Adipose tissue (tissue), 3 donors: ENCODE measurements around the gene ARHGAP25. TPM values are rescaled to one million over a fixed set of nuclear protein-coding genes. Genes with fewer than 3 reads are reported as not detected.
A peak's percentile ranks its signal among the peaks of the same experiment; 100 is the strongest.

Source experiments
- H3K27ac ChIP-seq: one replicate; pipeline ENCODE4 v1.5.1; 2013; ENCODE audit warnings: low read depth, low read length
- WGBS, 3 donors: extraction: QIAGEN DNeasy Blood & Tissue Kit; methylation state at CpG; one replicate each; pipeline ENCODE4 v1.1.7; 2013; 5-methylcytosine and 5-hydroxymethylcytosine counted together
- polyA plus RNA-seq, 3 donors: library from polyadenylated mRNA; stranded (reverse); fragments of 200-250 nt; gene quantifications; one replicate each; pipeline ENCODE4 v1.2.3, GENCODE V29; 2013
- donor health status: healthy with polysubstance abuse.
- donor health status: Bipolar disorder and iron deficiency.
- donor health status: healthy.

ARHGAP25 gene
- polyA plus RNA-seq, 3 donors: 1.4 to 13.4 (median 7.2) TPM

DNA sequence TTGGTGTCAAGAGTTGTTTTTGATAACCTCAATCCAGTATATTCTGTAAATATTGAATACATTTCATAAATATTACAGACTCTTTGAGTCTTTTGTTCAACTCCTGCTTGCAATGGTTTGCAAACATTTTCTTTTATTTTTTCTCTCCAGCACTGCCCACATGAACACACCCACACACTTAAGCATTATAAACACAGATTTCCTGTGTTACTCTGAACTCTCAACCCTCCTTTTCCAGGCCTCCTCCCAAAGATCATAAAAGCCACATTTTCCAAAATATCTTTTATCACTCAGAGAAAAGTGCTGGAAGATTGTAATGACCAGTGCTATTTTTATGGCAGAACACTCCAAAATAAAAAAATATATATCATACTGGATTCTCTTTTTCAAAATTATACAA lies 20.5 kb downstream of the ARHGAP25 start:
- no peak overlapping the region for H3K27ac ChIP-seq

DNA sequence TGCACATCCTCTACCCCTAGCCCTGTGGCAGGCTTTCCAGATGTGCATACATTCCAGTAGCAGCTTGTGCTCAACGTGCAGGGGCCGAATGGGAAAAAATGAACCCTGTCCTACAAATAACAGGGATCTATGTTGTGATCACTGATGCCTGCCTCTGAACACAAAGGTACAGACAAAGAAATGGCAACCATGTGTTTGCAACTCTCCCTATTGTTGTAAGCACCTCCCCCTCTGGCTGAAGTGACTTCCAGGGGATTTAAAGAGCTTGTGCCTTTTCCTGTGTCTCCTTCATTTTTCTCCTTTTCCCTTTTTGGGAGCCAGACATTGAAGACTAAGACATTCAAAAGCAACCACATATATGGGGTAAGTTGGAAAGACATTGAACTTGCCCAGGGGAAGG lies 21.6 kb downstream of the ARHGAP25 start:
- H3K27ac ChIP-seq: no peak overlapping the region
- 71 to 84% (median 80%) methylated on average over 2 of the region's 2 CpGs for WGBS, 3 donors

DNA sequence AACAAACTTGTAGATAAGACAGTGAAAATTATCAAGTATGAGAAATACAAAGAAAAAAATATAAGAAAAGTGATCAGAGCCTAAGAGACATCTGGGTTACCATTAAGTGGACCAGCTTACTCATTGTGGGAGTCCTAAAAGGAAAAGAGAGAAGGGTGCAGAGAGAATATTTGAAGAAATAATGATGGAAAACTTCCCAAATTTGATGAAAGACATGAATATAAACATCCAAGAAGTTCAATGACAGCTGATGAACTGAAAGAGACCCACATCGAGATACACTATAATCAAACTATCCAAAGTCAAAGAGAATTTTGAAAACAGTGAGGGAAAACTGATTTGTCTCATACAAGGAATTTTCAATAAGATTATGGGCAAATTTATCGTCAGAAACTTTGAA lies 22.5 kb downstream of the ARHGAP25 start:
- 72 to 100% (median 95%) methylated on average over 2 of the region's 2 CpGs for WGBS, 3 donors
- no peak overlapping the region for H3K27ac ChIP-seq

DNA sequence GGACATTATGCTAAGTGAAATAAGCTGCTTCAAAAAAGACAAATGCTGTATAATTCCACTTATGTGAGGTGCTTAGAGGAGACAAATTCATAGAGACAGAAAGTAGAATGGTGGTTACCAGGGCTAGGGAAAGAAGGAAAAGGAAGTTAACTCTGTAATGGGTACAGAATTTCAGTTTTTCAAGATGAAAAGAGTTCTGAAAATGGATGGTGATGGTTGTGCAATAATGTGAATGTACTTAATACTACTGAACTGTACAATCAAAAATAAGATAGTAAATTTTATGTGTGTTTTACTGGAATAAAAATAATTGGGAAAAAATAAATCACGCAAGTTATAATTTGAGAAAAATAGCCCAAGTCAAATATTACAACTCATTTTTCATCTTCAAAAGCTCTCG lies 27.5 kb downstream of the ARHGAP25 start:
- 76 to 80% (median 78%) methylated on average over 2 of the region's 2 CpGs for WGBS, 3 donors
- no peak overlapping the region for H3K27ac ChIP-seq

DNA sequence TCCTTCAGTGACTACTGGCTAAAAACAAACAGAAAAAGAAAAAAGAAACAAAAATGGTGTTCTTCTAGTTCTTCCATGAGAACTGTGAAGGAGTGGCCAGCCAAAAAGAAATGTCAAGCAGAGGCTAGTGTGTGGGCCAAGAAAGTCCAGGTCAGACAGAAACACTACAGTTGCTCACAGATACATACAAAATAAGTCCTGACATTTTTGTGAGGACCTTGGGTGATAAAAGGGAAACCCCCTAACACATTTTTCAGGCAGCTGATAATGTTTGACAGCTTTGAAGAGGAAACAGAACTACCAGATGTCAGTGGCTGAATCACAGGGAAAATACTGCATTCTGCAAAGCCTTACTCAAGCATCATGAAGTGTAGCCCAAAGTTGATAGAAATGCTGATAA lies 28.1 kb downstream of the ARHGAP25 start:
- no peak overlapping the region for H3K27ac ChIP-seq

DNA sequence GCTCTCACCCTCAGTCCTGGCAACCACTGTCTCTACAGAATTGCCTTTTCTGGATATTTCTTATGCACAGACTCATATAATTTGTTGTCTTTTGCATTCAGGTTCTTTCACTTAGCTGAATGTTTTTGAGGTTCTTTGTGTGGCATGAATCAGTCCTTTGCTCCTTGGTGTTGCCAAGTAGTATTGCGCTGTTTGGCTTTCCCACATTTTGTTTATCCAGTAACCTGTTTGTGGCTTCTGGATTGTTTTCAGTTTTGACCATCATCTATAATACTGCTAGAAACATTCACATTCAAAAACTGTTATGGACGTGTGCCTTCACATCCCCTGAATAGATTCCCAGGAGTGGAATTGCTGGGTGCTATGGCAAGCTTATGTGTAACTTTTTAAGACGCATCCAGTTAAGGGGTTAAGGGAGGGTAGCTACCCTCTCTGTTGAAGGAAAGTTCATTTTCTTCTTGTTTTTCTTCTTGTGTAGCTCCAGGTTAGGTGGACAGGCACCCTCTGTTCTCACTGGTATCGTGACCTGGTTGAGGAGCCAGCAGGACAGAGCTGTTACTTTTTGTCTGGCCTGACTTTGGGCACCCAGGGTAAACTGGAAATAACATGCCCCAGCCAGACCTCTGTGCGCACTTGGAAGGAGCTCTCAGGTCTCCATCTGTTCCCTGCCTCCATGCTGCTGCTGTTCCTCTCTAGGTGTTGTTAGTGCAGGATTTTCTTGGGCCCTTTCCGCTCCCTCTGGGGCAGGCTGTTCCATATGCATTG lies 29.6 kb downstream of the ARHGAP25 start:
- H3K27ac ChIP-seq: no peak overlapping the region
- 76 to 94% (median 90%) methylated on average over 6 of the region's 6 CpGs for WGBS, 3 donors

DNA sequence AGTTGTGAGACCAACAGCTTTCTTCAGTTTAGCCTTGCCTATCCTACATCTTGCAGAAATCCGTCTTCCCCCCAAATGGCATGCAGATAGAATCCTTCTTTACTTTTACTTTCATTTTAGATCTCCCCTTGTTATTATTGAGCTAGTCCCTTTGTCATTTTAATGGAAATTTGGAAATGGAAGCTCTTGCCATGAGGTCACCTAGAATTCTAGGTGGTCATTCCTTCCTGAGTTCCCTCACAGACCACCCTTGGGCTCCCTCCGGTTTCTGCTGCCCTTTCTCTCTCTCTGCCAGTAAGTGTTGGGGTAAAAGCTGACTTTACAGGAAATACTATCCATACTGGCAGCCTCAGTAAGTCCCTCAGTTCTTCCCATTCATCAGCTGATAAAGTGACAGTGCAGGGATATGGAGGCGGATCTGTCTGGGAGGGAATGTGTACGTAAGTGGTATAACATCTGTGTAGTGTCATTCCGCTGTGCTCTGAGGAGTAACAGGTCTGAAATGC lies 30.2 kb downstream of the ARHGAP25 start:
- no peak overlapping the region for H3K27ac ChIP-seq
- WGBS, 3 donors: 65 to 83% (median 66%) methylated on average over 5 of the region's 5 CpGs

DNA sequence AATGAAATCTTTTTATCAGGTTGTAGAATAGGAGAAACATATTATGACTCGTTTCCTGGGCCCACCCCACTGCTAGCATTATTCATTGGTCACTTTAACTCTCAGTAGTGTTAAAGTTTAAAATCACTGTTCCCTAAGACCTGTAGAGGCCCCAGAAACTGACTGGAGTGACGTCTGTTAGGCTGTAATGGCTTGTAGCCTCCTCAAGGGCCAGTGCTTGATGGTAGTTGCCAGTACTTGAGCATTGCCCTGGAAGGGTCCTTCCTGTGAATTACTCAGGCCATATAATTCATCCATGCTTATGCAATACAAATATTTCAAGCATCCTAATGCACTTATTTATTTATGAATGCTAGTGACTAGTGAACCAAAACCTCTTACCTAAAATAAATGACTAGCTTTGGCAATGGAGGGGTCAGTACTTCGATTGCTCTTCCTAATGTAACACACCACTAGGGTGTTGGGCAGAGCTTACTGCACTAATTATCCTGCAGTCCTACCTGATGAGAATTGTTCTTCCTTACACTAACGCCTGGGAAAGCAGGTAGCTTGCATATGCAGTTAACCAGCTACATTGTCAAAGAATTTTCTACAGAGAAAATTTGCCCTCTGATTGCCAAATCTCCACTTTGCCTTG lies 31.2 kb downstream of the ARHGAP25 start:
- WGBS, 3 donors: 41 to 63% (median 54%) methylated on average over 4 of the region's 4 CpGs

DNA sequence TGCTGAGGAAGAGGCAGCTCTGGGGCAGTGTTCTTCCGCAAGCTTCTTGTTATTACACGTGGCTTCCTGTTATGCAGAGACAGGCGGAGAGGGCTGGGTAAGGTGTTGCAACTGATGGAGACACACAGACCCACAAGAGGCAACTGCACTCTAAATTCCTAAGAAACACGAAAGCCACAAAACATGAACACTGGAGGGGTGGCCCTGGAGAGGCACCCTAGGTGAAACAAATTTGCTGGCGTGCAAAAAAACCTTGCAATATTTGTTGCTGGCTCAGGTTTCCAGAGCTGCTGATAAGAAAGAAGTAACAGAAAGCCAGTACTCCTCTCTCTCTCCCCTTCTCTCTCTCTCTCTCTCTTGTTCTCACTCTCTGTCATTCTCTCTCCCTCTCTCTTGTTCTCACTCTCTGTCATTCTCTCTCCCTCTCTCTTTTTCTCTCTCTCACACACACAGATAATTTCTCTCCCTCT lies 31.8 kb downstream of the ARHGAP25 start:
- peak overlapping the region; percentile 33 for H3K27ac ChIP-seq
- 34 to 37% (median 34%) methylated on average over 5 of the region's 5 CpGs for WGBS, 3 donors

More for the DNA sequence above, 31.2 kb downstream of the ARHGAP25 start:
- H3K27ac ChIP-seq: no peak overlapping the region

DNA sequence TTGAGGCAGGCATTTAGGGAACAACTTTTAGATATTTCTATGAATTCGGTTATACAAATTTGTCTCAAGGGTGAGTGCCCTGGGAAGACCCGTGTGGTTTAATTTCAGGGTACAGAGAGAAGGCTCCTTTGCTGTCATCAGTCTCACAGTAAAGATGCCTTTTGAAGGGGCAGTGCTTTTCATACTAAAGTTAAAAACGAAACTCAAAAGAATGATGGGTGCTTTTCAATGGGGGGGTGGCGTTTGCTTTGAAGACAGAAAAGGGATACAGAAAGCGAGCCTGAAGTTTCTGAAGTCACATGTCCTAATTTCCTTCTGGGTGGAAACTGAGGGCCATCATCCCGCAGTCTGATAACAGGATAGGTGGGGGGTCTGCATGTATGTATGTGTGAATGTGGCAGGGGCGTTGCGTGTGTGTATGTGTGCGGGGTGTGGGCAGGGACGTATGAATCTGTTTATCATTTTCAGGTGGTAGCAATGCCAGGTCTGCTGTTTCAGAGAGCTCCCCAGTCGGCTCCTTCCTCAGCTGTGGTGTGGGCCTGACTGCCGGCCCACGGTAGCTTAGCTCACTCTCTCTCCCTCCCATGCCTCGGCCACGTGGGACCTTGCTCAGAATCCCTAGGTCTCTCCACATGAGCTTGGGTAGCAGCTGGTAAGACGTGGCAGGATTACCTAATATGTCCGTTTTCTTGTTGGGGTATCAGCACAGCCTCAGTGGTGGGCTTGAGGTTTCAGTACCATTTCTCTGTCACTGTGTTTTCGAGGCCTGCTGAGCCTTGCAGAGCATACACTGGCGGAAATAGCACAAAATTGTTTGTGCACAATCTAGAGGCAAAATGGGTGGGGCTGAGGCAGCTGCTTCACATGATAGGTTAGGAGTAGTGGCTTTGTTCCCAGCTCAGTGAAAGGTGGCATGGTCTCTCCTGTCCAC lies 32.7 kb downstream of the ARHGAP25 start:
- H3K27ac ChIP-seq: no peak overlapping the region
- WGBS, 3 donors: 70 to 77% (median 75%) methylated on average over 19 of the region's 19 CpGs

DNA sequence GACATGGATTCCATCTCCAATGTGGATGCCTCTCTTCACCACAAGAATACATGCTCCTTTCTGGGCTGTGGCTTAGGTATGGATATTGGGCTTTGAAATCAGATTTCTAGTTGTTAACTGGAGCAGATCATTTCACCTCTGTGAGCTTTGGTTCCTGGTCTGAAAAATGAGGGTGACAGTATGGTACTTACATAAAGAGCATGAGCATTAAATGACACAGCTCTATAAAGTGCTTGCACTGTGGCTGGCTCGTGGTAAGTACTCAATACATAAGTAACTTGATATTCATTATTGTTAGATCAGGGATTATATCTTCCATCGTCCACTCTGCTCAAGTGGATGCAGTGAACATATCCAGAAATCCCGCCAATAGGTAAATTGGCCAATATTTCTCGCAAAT lies 33.4 kb downstream of the ARHGAP25 start:
- 85 to 95% (median 90%) methylated on average over 4 of the region's 4 CpGs for WGBS, 3 donors
- H3K27ac ChIP-seq: no peak overlapping the region

DNA sequence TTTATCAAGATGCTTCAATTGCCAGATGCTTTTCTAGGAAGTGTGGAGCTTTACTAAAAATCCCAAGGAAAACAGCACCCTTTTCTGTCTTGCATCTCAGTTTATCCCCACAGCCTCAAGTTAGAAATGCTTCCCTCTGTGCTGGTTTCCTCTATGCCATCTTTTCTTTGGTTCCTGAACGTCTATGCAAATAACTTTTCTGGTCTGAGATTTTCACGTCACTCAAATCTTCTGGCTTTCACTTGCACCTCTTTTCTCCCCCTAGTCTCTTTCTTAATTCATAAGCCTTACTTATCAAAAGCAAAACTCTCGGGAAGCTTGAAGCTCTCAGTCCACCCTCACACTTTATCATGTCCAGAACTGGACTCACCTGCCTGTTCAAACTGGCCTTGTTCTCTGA lies 33.9 kb downstream of the ARHGAP25 start:
- 71 to 78% (median 72%) methylated on average over 3 of the region's 3 CpGs for WGBS, 3 donors
- H3K27ac ChIP-seq: no peak overlapping the region

DNA sequence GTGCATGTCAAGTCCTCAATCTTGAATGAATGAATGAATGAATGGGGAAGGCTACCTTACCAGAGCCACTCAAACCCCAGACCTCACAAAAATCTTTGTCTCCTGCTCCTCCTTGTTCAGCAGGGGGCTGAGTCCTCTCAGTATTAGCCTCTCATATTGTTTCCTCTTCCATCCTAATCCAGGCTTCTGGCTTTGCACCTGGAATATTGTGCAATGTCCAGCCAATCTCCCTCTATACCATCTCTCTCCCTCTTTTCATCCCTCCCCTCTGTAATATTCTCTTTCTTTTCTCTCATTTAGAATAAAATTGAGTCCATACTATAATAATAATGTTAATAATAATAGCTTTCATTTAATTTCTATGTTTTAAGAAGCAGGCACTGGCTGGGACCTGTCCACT lies 34.3 kb downstream of the ARHGAP25 start:
- no peak overlapping the region for H3K27ac ChIP-seq

DNA sequence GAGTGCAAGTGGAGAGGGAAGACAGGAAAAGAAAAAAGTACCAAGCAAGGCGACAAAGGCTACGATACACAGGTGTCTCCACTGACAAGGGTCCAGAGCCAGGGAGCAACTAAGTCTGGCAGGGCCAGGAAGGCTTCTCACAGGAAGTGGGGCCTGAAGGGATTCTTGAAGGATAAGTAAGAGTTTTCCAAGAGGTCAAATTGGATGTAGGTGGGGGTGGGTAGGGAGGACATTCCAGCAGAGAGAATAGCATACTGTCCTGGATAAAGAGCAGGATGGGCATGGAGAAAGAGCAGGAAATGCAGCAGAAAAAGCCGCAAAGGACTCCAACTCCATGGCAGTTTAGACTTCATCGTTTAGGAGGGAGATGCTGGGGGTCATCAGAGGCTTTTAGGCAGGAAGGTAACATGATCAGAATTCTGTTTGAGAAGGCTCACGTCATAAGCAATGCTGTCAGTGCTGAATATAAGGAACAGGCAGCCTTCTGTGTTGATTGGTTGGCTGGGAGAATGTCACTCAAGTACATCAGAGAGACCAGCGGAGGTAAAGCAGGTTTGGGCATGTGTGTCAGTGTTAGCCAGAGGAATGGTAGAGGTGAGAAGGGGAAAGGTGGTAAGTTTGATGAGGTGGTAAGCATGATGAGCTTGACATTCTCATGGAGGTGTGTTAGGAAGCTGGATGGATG lies 35.1 kb downstream of the ARHGAP25 start:
- H3K27ac ChIP-seq: no peak overlapping the region
- WGBS, 3 donors: 80 to 88% (median 82%) methylated on average over 6 of the region's 6 CpGs

DNA sequence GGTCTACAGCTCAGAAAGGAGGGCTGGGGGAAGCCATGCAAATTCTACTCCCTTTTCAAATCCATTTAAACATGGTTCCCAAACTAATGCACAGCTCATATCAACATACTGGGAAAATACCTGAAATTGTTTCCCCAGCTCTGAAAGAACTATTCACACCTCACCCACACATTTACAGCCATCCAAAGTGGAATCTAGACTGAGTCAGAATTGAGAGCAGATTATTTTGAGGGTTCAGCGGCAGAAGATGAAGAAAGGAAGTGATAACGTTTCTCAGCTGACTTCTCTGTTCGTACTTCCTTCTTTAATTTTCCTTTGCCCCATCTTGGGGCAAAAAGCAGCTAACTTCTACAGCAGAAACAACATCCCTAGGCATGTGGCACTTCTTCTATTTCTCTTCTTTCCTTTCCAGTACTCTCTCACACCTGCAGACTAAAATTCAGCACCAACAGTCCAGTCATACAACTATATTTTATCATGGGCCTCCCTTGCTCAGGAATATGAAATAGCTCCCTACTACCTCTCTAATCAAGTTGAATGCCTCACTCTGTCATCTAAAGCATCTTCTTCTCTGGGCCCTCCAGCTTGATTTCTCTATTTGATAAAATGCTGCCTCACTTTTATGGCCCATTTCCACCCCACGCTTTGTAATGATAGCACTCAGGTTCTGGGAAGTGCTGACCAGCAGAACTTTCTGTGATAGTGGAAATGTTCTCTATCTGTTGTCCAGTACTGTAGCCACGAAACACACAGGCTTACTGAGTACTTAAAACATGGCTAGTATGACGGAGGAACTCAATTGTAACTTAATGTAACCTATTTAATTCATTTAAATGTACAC lies 35.9 kb downstream of the ARHGAP25 start:
- H3K27ac ChIP-seq: no peak overlapping the region
- whole genome bisulfite sequencing, 3 donors: 59 to 88% (median 66%) methylated on average over 6 of the region's 6 CpGs

DNA sequence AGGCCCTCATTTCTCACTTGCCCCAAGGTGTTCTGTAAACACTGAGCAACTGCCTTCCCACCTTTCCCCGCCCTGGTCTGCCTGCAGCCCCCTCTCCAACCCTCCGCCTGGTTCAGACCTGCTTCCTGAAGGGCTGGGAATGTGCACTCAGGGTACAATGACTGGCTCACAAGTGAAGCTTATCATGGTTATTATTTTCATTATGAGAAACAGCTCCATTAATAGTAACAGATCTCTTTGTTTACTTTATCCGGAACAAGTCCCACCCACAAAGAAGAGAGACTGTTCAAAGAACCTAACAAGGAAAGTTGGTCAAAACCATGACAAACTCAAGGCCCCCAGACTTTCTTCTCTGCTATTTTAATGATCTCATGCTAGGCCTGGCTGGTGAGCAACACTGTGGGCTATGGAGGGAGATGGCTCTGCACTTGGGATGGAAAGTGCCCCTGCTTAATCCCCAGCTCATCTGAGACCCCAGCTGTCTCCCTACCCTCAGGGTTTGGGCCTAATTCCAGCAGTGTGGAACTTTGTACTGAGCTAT lies 36.7 kb downstream of the ARHGAP25 start:
- WGBS, 3 donors: 58 to 70% (median 60%) methylated on average over 3 of the region's 3 CpGs
- H3K27ac ChIP-seq: no peak overlapping the region

DNA sequence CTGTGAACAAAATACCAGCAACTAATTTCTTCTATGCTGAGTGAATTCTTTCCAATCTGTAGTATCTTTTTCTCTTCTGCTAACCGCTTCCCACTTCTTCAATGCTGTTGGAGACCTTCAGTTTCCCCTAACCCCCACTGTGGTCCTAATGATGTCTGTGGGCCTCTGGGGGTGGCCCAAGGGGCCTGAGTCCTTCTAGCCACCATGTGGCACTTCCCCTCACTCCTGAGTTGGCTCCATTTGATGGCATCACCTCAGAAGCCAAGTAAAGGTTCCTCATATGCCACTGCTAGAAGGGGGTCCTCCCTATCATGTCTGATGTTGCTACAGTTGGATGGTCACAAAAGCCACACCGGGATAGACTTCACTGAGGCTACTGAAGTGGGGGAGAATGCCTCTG lies 37.5 kb downstream of the ARHGAP25 start:
- WGBS, 3 donors: 82 to 92% (median 89%) methylated on average over 2 of the region's 2 CpGs
- H3K27ac ChIP-seq: no peak overlapping the region
